HUES48 (cell line): ENCODE results near the gene IQSEC1.
A peak's percentile ranks its signal among the peaks of the same experiment; 100 is the strongest.
"Not testable (repeated sequence)": the region's sequence is repeated elsewhere in the genome, so short reads cannot be mapped to it uniquely, and the experiment has no call there.

Experiments used
- H3K27ac ChIP-seq: one replicate; pipeline ENCODE4 v1.7.0; 2013; ENCODE audit warnings: low read depth, low read length, inconsistent platforms
- H3K27me3 ChIP-seq: 2 replicates; pipeline ENCODE4 v1.6.1; 2013; ENCODE audit warnings: mild to moderate bottlenecking, low read length; ENCODE audit not compliant: control insufficient read depth, insufficient read depth
- H3K36me3 ChIP-seq: 2 replicates; pipeline ENCODE4 v1.6.1; 2013; ENCODE audit warnings: low read length; ENCODE audit not compliant: control insufficient read depth, insufficient read depth
- H3K4me1 ChIP-seq: 2 replicates; pipeline ENCODE4 v1.6.1; 2013; ENCODE audit warnings: mild to moderate bottlenecking, low read length; ENCODE audit not compliant: control insufficient read depth, insufficient read depth
- H3K4me3 ChIP-seq: 2 replicates; pipeline ENCODE4 v1.5.1; 2013; ENCODE audit warnings: mild to moderate bottlenecking, low read depth, low read length
- H3K9ac ChIP-seq: 2 replicates; pipeline ENCODE4 v1.6.1; 2013; ENCODE audit warnings: mild to moderate bottlenecking, low read depth, low read length, moderate library complexity
- H3K9me3 ChIP-seq: 2 replicates; pipeline ENCODE4 v1.6.1; 2013; ENCODE audit warnings: low read length; ENCODE audit not compliant: control insufficient read depth, insufficient read depth

The IQSEC1 gene

DNA sequence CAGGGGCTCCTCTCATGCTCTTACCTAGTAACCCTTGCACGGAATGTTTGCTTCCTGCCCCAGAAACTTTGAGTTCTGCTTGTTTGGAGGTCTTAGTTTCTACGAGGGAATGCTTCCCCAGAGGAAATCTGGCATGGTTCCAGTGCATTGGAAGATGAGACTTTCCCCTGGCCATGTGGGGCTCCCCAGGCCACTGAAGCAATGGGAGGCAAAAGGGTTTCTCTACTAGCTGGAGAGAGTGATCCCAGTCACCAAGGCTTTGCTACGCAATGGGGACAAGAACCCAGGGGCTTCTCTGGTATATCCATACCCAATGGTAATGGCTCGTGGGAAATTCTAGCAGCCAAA is 187.7 kb downstream of the IQSEC1 start:
- peaks cover 8% of the 10 kb centered on the region; the same call in 1 of the 2 replicates for H3K27me3 ChIP-seq
- no peak overlapping the region for H3K27ac ChIP-seq
- no peak overlapping the region for H3K9ac ChIP-seq
- H3K36me3 ChIP-seq = no peaks in the 10 kb centered on the region
- no peak overlapping the region for H3K4me3 ChIP-seq
- no peaks in the 10 kb centered on the region for H3K4me1 ChIP-seq
- H3K9me3 ChIP-seq = no peaks in the 10 kb centered on the region

DNA sequence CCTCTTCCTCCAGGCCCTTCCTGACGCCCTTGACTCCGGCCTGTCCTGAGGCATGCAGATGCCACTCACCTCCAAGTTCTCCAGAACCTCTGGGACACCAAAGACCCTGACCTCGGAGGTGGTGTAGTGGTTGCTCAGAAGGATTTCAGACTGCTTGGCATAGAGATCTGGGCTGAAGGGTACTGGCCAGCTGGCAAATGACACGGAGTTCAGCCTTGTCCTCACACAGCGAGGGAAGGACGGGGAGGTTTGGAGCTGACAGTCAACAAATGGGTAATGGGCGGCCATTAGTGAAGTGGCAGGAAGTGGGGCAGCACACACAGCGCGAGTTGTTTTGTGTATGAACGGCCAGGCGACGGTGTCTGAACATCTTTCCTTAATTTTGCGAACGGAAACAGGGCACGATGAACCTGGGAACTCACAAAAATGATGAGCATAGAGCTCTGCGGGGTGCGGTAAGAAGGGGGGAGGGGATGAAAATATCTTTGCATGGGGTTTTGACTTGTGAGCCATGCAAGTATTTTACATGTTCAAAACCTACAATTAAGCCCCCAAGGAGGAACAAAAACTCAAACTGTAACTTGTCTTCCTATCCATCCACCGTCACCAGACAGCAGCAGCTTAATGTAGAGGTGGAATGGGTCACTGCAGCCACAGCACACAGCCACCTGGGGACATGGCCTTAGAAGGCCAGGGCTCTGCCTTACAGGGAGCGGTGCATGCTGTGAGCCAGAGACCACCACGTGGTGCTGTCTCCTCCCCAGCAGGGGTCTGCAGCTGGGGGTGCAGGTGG is 188.2 kb downstream of the IQSEC1 start:
- Histone ChIP-seq H3K27me3 (peaks cover 5% of the 10 kb centered on the region; the same call in 1 of the 2 replicates), H3K4me1 (no peaks in the 10 kb centered on the region), H3K36me3 (no peaks in the 10 kb centered on the region), H3K27ac (no peak overlapping the region), H3K9me3 (no peaks in the 10 kb centered on the region), H3K4me3 (no peak overlapping the region), H3K9ac (no peak overlapping the region)

DNA sequence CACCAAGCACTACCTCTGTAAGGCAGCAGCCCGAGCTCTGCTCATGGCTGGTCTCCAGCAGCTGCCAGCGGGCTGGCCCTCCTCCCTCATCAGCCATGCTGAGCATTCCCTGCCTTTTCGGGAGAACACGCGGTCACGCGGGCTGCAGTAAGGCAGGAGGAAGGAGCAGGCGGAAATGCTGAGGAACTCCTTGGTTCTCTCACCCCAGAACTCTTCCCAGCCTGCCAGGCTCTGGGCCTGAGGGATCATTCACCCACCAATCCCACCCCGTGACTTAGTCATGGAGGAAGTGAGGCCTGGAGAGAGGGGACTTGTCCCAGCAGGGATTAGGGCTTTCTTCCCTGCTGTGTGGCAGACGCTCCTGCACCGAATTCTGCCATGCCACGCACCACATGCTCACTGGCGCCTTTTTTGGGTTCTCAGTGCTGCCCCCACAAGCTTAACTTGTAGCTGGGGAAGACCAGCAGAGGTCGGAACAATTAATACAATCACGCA is 189.0 kb downstream of the IQSEC1 start:
- no peaks in the 10 kb centered on the region for H3K9me3 ChIP-seq
- H3K4me1 ChIP-seq = no peaks in the 10 kb centered on the region
- H3K4me3 ChIP-seq = no peak overlapping the region
- H3K36me3 ChIP-seq = no peaks in the 10 kb centered on the region
- peaks cover 5% of the 10 kb centered on the region; the same call in 1 of the 2 replicates for H3K27me3 ChIP-seq
- H3K27ac ChIP-seq = no peak overlapping the region
- H3K9ac ChIP-seq = no peak overlapping the region

DNA sequence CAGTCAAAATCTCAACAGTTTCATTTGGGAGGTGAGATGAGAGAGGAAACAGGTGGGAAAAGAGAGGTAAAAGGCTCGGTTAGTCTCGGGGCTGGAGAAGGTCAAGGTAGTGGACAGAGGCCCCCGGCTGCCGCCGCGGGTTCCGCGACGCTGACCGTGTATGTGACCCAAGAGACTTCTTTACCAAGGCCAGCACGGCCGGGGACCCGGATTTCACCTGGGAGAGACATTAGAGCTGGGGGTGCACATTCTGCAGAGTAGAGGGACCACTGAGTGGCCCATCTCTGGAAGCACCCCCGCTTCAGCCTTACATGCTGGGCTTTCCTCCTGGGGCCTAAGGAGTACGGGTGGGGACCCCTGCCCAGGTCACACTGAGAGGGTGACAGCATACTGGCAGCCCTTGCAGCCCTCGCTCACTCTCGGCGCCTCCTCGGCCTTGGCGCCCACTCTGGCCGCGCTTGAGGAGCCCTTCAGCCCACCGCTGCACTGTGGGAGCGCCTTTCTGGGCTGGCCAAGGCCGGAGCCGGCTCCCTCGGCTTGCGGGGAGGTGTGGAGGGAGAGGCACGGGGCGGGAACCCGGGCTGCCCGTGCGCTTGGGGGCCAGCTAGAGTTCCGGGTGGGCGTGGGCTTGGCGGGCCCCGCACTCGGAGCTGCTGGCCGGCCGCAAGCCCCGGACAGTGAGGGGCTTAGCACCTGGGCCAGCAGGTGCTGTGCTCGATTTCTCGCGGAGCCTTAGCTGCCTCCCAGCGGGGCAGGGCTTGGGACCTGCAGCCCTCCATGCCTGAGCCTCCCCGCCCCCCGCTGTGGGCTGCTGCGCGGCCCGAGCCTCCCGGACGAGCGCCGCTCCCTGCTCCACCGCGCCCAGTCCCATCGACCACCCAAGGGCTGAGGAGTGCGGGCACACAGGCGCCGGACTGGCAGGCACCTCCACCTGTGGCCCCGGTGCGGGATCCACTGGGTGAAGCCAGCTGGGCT is 190.6 kb downstream of the IQSEC1 start:
- Histone ChIP-seq H3K36me3 (no peaks in the 10 kb centered on the region), H3K9ac (no peak overlapping the region), H3K27ac (no peak overlapping the region), H3K4me3 (no peak overlapping the region), H3K9me3 (no peaks in the 10 kb centered on the region), H3K27me3 (peaks cover 5% of the 10 kb centered on the region; the same call in 1 of the 2 replicates), H3K4me1 (no peaks in the 10 kb centered on the region)

DNA sequence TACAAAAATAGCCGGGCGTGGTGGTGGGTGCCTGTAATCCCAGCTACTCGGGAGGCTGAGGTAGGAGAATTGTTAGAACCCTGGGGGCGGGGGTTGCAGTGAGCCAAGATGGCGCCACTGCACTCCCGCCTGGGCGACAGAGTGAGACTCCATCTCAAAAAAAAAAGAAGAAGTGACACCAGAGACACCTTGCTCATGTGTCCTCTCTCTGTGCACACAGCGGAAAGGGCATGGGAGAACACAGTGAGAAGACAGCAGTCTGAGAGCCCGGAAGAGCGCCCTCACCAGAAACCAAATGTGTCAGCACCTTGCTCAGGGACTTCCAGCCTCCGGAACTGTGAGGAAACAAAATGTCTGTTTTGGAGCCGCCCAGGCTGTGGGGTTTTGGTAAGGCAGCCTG is 191.4 kb downstream of the IQSEC1 start:
- not testable (repeated sequence) for H3K4me3 ChIP-seq, H3K4me1 ChIP-seq, H3K27ac ChIP-seq, H3K9me3 ChIP-seq, H3K27me3 ChIP-seq, H3K36me3 ChIP-seq, H3K9ac ChIP-seq

DNA sequence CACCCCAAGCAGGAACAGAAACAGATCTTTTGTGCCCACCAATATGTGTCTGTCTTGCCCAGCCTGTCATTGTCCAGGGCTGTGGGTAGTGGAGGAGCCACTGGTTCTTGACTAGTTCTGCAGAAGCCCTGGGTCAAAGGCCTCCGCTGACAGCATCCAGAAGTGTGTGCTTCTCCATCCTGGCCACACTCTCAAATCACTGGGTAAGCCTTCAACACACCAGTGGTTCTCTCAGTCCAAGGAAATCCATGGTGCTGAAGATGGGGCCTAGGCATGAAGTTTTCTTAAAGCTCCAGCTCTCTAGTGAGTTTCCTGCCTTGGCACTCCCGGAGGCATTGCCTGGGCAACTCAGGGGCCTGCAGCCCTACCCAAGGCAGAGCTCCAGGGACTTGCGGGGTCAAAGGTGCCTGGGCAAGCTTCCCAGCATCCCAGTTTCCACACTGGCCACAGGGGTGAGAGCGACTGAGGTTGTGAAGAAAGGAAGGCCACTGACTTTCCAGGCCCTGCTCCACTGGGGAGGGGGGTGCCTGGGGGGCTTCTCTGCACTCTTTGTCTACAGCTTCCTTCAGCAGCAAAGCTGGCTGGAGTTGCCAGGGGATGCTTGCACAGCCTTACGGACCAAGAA is 193.9 kb downstream of the IQSEC1 start:
- no peak overlapping the region for H3K27ac ChIP-seq
- no peak overlapping the region for H3K9ac ChIP-seq
- no peaks in the 10 kb centered on the region for H3K9me3 ChIP-seq
- H3K36me3 ChIP-seq = no peaks in the 10 kb centered on the region
- no peaks in the 10 kb centered on the region for H3K4me1 ChIP-seq
- no peak overlapping the region for H3K4me3 ChIP-seq
- peaks cover 14% of the 10 kb centered on the region for H3K27me3 ChIP-seq

DNA sequence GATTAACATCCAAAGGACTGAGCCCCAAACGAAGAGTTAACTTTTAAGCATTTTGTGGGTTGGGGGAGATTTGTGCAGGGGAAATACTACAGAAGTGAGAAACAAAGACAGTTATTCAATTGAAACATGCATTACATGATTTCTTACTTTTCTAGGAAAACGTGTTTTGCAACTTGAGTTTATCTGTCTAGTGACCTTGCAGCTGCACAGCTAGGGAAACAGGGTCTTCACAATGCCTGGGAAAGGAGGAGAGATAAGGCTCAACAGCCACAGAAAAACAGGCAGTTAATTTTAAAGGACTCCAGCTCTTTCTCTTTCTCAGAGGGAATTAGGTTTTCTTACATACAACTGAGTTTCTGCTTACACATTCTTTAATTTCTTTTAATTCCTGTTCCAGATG is 194.5 kb downstream of the IQSEC1 start:
- not testable (repeated sequence) for H3K36me3 ChIP-seq, H3K27ac ChIP-seq, H3K4me1 ChIP-seq, H3K4me3 ChIP-seq, H3K9me3 ChIP-seq, H3K9ac ChIP-seq
- peaks cover 14% of the 10 kb centered on the region for H3K27me3 ChIP-seq

DNA sequence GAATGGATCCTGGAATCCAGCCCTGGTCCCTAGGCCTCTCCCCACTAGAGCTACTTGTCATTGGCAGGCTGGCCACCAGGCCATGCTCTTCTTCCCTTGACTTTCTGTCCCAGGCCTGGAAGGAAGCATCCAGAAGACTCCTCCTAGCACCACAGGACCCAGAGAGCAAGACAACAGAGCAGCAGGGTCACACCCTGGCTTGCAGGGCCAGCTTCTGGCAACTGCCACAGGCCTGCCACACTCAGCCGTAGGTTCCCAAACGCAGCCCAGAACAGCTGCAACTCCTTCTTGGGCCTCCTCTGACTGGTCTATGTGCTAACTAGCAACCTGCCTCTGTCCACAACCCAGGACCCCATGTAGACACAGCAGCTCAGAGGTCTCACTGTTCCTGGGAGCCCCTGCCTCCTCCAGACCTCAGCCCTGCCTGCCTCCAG is 195.1 kb downstream of the IQSEC1 start:
- peaks cover 14% of the 10 kb centered on the region for H3K27me3 ChIP-seq
- no peaks in the 10 kb centered on the region for H3K36me3 ChIP-seq
- H3K4me1 ChIP-seq = no peaks in the 10 kb centered on the region
- H3K27ac ChIP-seq = no peak overlapping the region
- no peaks in the 10 kb centered on the region for H3K9me3 ChIP-seq
- H3K4me3 ChIP-seq = no peak overlapping the region
- no peak overlapping the region for H3K9ac ChIP-seq

DNA sequence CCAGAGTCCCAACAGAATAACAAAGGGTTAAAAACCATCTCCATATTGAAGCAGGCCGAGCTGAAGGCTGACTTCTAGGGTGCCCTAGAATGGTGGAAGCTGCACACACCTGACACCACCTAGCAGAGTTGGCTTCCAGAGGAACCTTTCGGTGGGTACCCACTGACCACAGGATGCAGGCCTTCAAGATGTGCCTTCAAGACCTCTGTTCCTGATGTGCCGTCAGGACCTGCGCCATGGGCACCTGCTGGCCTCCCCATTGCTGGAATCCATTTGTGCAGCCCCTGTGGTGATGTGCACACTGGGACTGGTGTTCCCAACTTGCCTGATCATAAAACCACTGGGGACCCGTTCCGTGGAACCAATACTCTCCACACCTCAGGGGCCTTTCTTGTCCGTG is 196.2 kb downstream of the IQSEC1 start:
- no peak overlapping the region for H3K9ac ChIP-seq
- H3K4me3 ChIP-seq = no peak overlapping the region
- peaks cover 14% of the 10 kb centered on the region for H3K27me3 ChIP-seq
- no peaks in the 10 kb centered on the region for H3K36me3 ChIP-seq
- H3K4me1 ChIP-seq = no peaks in the 10 kb centered on the region
- H3K9me3 ChIP-seq = no peaks in the 10 kb centered on the region
- H3K27ac ChIP-seq = no peak overlapping the region

DNA sequence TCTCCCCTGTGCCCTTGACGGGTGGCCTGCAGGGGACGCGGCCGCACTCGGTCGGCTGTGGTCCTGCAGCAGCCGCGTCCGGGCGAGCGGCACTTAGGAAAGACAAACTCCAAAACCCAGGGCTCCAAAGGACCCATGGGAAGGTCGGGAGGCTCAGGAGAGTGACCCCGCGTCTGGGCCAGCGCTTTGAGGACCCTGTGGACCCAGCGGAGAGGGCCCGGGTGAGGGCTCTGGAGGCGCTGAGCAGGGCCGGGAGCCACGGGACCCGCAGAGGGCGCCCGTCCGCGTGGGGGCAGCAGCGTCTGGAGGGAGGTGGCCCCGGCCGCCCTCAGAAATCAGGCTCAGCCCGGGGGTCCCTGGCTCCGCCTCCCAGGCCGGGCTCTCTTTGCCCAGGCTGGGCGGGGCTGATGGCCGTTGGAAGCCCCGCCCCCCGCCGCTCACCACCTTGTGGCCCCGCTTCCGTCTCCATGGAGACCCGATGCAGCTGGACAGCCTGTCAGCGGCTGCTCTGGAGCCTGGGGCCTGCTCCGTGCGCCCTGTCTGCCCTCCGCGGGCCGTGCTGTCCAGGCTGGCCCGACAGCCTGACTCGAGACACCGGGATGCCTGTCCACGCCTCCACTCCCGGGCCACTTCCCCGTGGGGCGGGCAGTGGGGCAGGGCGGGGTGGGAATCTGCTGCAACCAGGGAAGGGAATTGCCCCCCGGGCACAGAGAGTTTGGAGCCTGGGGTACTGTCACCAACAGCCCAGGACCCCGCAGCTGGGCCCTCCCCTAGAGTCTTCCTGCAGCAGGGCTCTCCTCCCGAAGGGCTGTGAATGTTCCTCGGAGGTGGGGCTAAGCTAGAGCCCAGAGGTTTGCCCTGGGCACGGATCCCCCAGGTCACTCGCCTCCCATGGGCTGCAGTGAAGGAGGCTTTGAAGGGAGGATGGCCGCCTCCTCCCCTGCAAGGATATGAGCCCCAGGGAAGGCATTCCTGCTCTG is 197.1 kb downstream of the IQSEC1 start:
- no peak overlapping the region for H3K27ac ChIP-seq
- H3K9ac ChIP-seq = no peak overlapping the region
- H3K4me3 ChIP-seq = peak overlapping the region; percentile 56
- peaks cover 16% of the 10 kb centered on the region for H3K27me3 ChIP-seq
- H3K9me3 ChIP-seq = no peaks in the 10 kb centered on the region
- no peaks in the 10 kb centered on the region for H3K36me3 ChIP-seq
- no peaks in the 10 kb centered on the region for H3K4me1 ChIP-seq
